ENCODE results near the gene PITPNM3. TPM values are rescaled to one million over a fixed set of nuclear protein-coding genes. Genes with fewer than 3 reads are reported as not detected.

The PITPNM3 gene
- total RNA-seq, 1 experiment from 2014 or later = 0.44 TPM

- ChIA-PET CTCF (no interaction called here), POLR2A (interaction anchor here (0.6 kb wide), 1 partner anchor 219 kb away, joined by 7 read pairs; no protein-coding TSS in a partner anchor)
- no peaks in the 10 kb centered on the region for H3K36me3 ChIP-seq (ENCODE audit: control insufficient read depth, insufficient read depth, low read length)
- no peaks in the 10 kb centered on the region for H3K27me3 ChIP-seq (ENCODE audit: control insufficient read depth, insufficient read depth, low read length)
- no peak overlapping the region for H3K4me3 ChIP-seq (ENCODE audit: low read depth in 2 of 2, low read length in 2 of 2)
- in situ Hi-C loops (cut with HindIII; ENCODE audit: low pct_unique_long_range_greater_than_20kb, low sequenced_read_pairs) = no loop called here
- H3K27ac ChIP-seq (ENCODE audit: low read length) = no peak overlapping the region
- H3K4me1 ChIP-seq (ENCODE audit: control insufficient read depth, insufficient read depth, low read length) = peaks cover 7% of the 10 kb centered on the region
- no peak for TF ChIP-seq CTCF (IDR thresholded peaks at IDR 0.05)
- DNase-seq (ENCODE audit: low read depth, low spot score) (no peak), ATAC-seq (no peak)
- no TSS peak for BruUV-seq (replicated peaks)
- no peaks in the 10 kb centered on the region for H3K9me3 ChIP-seq (ENCODE audit: control insufficient read depth, insufficient read depth, low read depth, low read length)
- intact Hi-C loops (cut with micrococcal nuclease; ENCODE audit: unreplicated experiment) = no loop called here
Observed at GRCh38 chr17:6446516-6447100, 109.7 kb downstream of the PITPNM3 start.

- Histone ChIP-seq H3K4me1 (ENCODE audit: control insufficient read depth, insufficient read depth, low read length) (peaks cover 7% of the 10 kb centered on the region), H3K9me3 (ENCODE audit: control insufficient read depth, insufficient read depth, low read depth, low read length) (no peaks in the 10 kb centered on the region), H3K27ac (ENCODE audit: low read length) (peak overlapping the region; percentile 71; the same call in 1 of the 2 replicates), H3K4me3 (ENCODE audit: low read depth in 2 of 2, low read length in 2 of 2) (peak overlapping the region; percentile 60 to 78), H3K36me3 (ENCODE audit: control insufficient read depth, insufficient read depth, low read length) (no peaks in the 10 kb centered on the region), H3K27me3 (ENCODE audit: control insufficient read depth, insufficient read depth, low read length) (no peaks in the 10 kb centered on the region)
- in situ Hi-C loops (cut with HindIII; ENCODE audit: low pct_unique_long_range_greater_than_20kb, low sequenced_read_pairs) = no loop called here
- TF ChIP-seq REST (IDR thresholded peaks at IDR 0.05; ENCODE audit: insufficient read depth in 1 of 2, low read depth in 2 of 2, low read length in 1 of 2) (no peak), POLR2AphosphoS5 (IDR thresholded peaks at IDR 0.05; ENCODE audit: low read depth, low read length) (no peak), TCF7L2 (IDR thresholded peaks at IDR 0.05; ENCODE audit: low read depth, low read length) (no peak), CTCF (IDR thresholded peaks at IDR 0.05) (no peak), SIN3A (IDR thresholded peaks at IDR 0.05; ENCODE audit: borderline replicate concordance, insufficient read depth, low read depth, low read length) (no peak)
- TSS peak; percentile 82 for BruUV-seq (replicated peaks)
- DNase-seq (ENCODE audit: low read depth, low spot score) = no peak
- intact Hi-C loops (cut with micrococcal nuclease; ENCODE audit: unreplicated experiment) = no loop called here
- POLR2A ChIA-PET = interaction anchor here (0.6 kb wide), 1 partner anchor 694 kb away, joined by 3 read pairs; no protein-coding TSS in a partner anchor
- ATAC-seq = no peak
- CTCF ChIA-PET = interaction anchor here (0.6 kb wide), 1 partner anchor 1047 kb away, joined by 4 read pairs; no protein-coding TSS in a partner anchor
Observed at GRCh38 chr17:6444571-6445335, 111.6 kb downstream of the PITPNM3 start.
